ENCODE data around the gene VTN. TPM values are rescaled to one million over a fixed set of nuclear protein-coding genes. Genes with fewer than 3 reads are reported as not detected.

The VTN gene
- total RNA-seq, 2 experiments from 2014 or later = 0.21 TPM; not detected in 1

- Mint-ChIP-seq H3K9me3 (ENCODE audit: low read depth) (no peaks in the 10 kb centered on the region), H3K27me3 (no peaks in the 10 kb centered on the region), H3K4me3 (no peak overlapping the region), H3K27ac (no peak overlapping the region), H3K4me1 (no peaks in the 10 kb centered on the region), H3K36me3 (ENCODE audit: low read depth) (peaks cover 19% of the 10 kb centered on the region)
- DNase-seq (no peak), ATAC-seq (no peak)
- ChIA-PET CTCF (interaction anchor here (0.6 to 0.7 kb wide), 3 partner anchors 88 to 526 kb away, joined by 3 to 4 read pairs (median 3); no protein-coding TSS in a partner anchor), POLR2A (no interaction called here)
- intact Hi-C loops (cut with DNase I, micrococcal nuclease) = no loop called here
Observed at GRCh38 chr17:28395426-28395825, 25.3 kb upstream of the VTN start.

DNA sequence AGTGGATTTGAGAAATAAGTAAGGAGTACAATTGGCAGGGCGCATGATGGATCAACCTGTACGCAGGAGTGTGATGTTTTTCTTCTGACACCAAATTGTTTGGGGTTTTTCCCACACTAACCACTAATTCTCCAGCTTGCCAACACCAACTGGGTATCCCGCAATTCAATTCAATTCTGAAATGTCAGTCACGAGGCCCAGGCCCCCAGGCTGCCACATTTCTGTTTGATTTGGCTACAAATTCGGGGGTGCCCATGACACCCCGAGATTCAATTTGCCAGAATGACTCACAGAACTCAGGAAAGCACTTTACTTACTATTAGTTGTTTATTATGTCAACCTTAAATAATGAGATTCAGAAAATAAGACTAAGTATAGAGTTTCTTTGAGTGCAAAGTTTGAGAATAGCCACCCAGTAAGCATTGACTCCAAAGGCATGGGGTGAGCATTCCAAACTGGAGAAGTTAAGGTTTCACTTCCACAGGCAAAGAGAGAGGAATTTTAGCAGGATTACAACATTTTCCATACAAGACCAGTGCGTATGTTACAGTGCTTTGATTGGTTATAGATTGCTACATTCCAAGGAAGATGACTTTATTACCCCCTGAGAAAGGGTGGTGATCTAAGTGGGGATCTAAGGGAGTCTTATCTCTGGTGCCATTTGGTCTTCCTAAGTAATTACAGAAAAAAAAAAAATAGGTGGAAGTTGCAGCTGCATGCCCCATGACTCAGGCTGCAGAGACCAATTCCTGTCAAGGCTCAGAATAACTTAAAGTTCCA, 24.4 kb upstream of the VTN start:
- H3K4me3 Mint-ChIP-seq = no peak overlapping the region
- ATAC-seq = no peak
- H3K27ac Mint-ChIP-seq = no peak overlapping the region
- no peak for DNase-seq
- no peaks in the 10 kb centered on the region for H3K27me3 Mint-ChIP-seq
- ChIA-PET CTCF (interaction anchor here (0.6 to 0.7 kb wide), 3 partner anchors 89 to 525 kb away, joined by 3 to 4 read pairs (median 3); no protein-coding TSS in a partner anchor), POLR2A (no interaction called here)
- intact Hi-C loops (cut with DNase I, micrococcal nuclease) = no loop called here
- H3K9me3 Mint-ChIP-seq (ENCODE audit: low read depth) = no peaks in the 10 kb centered on the region
- H3K4me1 Mint-ChIP-seq = no peaks in the 10 kb centered on the region
- peaks cover 24% of the 10 kb centered on the region for H3K36me3 Mint-ChIP-seq (ENCODE audit: low read depth)

- POLR2A ChIA-PET = no interaction called here
- ATAC-seq (no peak), DNase-seq (no peak)
- intact Hi-C loops (cut with DNase I, micrococcal nuclease) = no loop called here
- Mint-ChIP-seq H3K9me3 (ENCODE audit: low read depth) (no peaks in the 10 kb centered on the region), H3K27ac (no peak overlapping the region), H3K4me1 (no peaks in the 10 kb centered on the region), H3K4me3 (no peak overlapping the region), H3K27me3 (no peaks in the 10 kb centered on the region), H3K36me3 (ENCODE audit: low read depth) (peaks cover 38% of the 10 kb centered on the region)
- CTCF ChIA-PET = interaction anchor here (0.6 to 1.0 kb wide), 2 partner anchors 14 to 141 kb away, joined by 3 read pairs; partner anchors contain the start of gene SLC46A1
Observed at GRCh38 chr17:28392491-28392890, 22.4 kb upstream of the VTN start.

DNA sequence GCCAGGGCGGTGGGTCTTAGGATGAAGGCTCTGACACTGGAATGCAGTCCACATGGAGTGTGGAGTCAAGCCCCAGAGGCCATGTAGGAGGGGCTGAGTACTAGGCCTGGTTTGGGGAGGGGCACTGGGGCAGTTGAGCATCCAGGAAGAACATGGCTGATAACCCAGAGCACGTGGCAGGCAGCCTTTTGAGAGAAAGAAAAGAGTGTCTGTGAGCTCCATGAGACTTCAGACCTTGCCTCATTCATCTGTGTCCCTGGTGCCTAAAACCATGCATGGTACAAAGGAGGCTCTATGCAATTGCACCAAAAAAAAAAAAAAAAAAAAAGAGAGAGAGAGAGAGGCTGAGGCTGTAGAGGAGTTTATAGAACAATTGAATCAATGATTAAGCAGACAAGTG, 21.3 kb upstream of the VTN start:
- intact Hi-C loops (cut with DNase I, micrococcal nuclease) = no loop called here
- ChIA-PET CTCF (interaction anchor here (0.6 to 1.1 kb wide), 6 partner anchors 15 to 999 kb away, joined by 3 to 8 read pairs (median 3); partner anchors contain the start of gene SLC46A1), POLR2A (interaction anchor here (1.0 kb wide), 1 partner anchor 14 kb away, joined by 7 read pairs; no protein-coding TSS in a partner anchor)
- Mint-ChIP-seq H3K27ac (no peak overlapping the region), H3K27me3 (no peaks in the 10 kb centered on the region), H3K4me3 (no peak overlapping the region), H3K4me1 (no peaks in the 10 kb centered on the region), H3K36me3 (ENCODE audit: low read depth) (peaks cover 38% of the 10 kb centered on the region), H3K9me3 (ENCODE audit: low read depth) (no peaks in the 10 kb centered on the region)
- DNase-seq (no peak), ATAC-seq (no peak)

GRCh38 chr17:28390984-28391383, 20.9 kb upstream of the VTN start:
- ATAC-seq (no peak), DNase-seq (no peak)
- Mint-ChIP-seq H3K27me3 (no peaks in the 10 kb centered on the region), H3K9me3 (ENCODE audit: low read depth) (no peaks in the 10 kb centered on the region), H3K36me3 (ENCODE audit: low read depth) (peaks cover 38% of the 10 kb centered on the region), H3K4me3 (no peak overlapping the region), H3K27ac (no peak overlapping the region), H3K4me1 (no peaks in the 10 kb centered on the region)
- ChIA-PET POLR2A (interaction anchor here (1.0 kb wide), 1 partner anchor 14 kb away, joined by 7 read pairs; no protein-coding TSS in a partner anchor), CTCF (interaction anchor here (0.6 to 1.1 kb wide), 4 partner anchors 44 to 998 kb away, joined by 3 to 8 read pairs (median 3); no protein-coding TSS in a partner anchor)
- intact Hi-C loops (cut with DNase I, micrococcal nuclease) = no loop called here

GRCh38 chr17:28390563-28390962, 20.5 kb upstream of the VTN start:
- POLR2A ChIA-PET = interaction anchor here (1.0 kb wide), 1 partner anchor 15 kb away, joined by 7 read pairs; no protein-coding TSS in a partner anchor
- intact Hi-C loops (cut with DNase I, micrococcal nuclease) = no loop called here
- H3K36me3 Mint-ChIP-seq (ENCODE audit: low read depth) = peaks cover 38% of the 10 kb centered on the region
- ATAC-seq (no peak), DNase-seq (no peak)
- H3K27ac Mint-ChIP-seq = no peak overlapping the region
- H3K4me3 Mint-ChIP-seq = no peak overlapping the region
- CTCF ChIA-PET = no interaction called here
- H3K27me3 Mint-ChIP-seq = no peaks in the 10 kb centered on the region
- H3K4me1 Mint-ChIP-seq = peaks cover under 1% of the 10 kb centered on the region
- H3K9me3 Mint-ChIP-seq (ENCODE audit: low read depth) = no peaks in the 10 kb centered on the region

- ChIA-PET POLR2A (interaction anchor here (1.0 kb wide), 1 partner anchor 15 kb away, joined by 7 read pairs; no protein-coding TSS in a partner anchor), CTCF (no interaction called here)
- DNase-seq (no peak), ATAC-seq (no peak)
- Mint-ChIP-seq H3K27me3 (no peaks in the 10 kb centered on the region), H3K27ac (no peak overlapping the region), H3K4me1 (peaks cover 4% of the 10 kb centered on the region), H3K9me3 (ENCODE audit: low read depth) (no peaks in the 10 kb centered on the region), H3K36me3 (ENCODE audit: low read depth) (peaks cover 42% of the 10 kb centered on the region), H3K4me3 (no peak overlapping the region)
- intact Hi-C loops (cut with DNase I, micrococcal nuclease) = no loop called here
Observed at GRCh38 chr17:28390141-28390540, 20.0 kb upstream of the VTN start.

DNA sequence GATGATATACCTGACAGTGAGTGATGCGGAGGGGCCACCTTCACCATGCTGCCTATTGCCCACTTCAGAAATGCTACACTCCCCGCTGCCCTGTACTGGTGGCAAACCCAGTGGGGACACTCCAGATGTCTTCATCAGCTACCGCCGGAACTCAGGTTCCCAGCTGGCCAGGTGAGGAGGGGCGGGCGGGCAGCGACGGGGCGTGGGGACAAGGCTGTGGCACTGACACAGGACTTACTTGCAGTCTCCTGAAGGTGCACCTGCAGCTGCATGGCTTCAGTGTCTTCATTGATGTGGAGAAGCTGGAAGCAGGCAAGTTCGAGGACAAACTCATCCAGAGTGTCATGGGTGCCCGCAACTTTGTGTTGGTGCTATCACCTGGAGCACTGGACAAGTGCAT, 18.0 kb upstream of the VTN start:
- CTCF ChIA-PET = no interaction called here
- H3K27ac Mint-ChIP-seq = no peak overlapping the region
- POLR2A ChIA-PET = no interaction called here

DNA sequence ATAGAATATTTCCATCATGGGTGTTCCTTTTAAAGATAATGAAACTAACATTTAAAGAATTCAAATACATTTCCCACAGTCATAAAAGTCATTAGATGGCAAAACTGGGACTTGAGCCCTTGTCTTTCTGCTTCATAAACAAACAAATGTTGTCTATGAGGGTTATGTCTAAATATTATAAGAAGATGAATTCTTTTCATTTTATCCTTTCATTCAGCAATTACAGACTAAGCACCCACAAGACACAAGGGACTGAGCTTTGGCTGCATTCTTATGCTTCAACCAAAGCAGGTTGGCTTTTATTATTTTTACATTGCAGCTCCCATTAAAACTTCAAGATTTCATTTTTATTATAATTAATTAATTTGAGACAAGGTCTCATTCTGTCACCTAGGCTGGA, 16.3 kb upstream of the VTN start:
- POLR2A ChIA-PET = no interaction called here
- H3K27ac Mint-ChIP-seq = no peak overlapping the region
- H3K9me3 Mint-ChIP-seq (ENCODE audit: low read depth) = no peaks in the 10 kb centered on the region
- no peak overlapping the region for H3K4me3 Mint-ChIP-seq
- DNase-seq (no peak), ATAC-seq (no peak)
- peaks cover 15% of the 10 kb centered on the region for H3K4me1 Mint-ChIP-seq
- peaks cover 37% of the 10 kb centered on the region for H3K36me3 Mint-ChIP-seq (ENCODE audit: low read depth)
- intact Hi-C loops (cut with DNase I, micrococcal nuclease) = loop anchor here in 1 of 2 experiments (5.0 kb wide), 1 partner anchor 49 kb away; the partner anchor contains the start of genes IFT20 and TNFAIP1
- CTCF ChIA-PET = interaction anchor here (1.0 kb wide), 1 partner anchor 15 kb away, joined by 3 read pairs; the partner anchor contains the start of gene SARM1
- H3K27me3 Mint-ChIP-seq = peaks cover 9% of the 10 kb centered on the region

More for the DNA sequence above, 18.0 kb upstream of the VTN start:
- DNase-seq = no peak
- intact Hi-C loops (cut with DNase I, micrococcal nuclease) = loop anchor here in 1 of 2 experiments (5.0 kb wide), 1 partner anchor 51 kb away; the partner anchor contains the start of genes IFT20 and TNFAIP1
- no peaks in the 10 kb centered on the region for H3K9me3 Mint-ChIP-seq (ENCODE audit: low read depth)
- no peak overlapping the region for H3K4me3 Mint-ChIP-seq
- H3K36me3 Mint-ChIP-seq (ENCODE audit: low read depth) = peaks cover 36% of the 10 kb centered on the region
- H3K27me3 Mint-ChIP-seq = peaks cover 4% of the 10 kb centered on the region
- no peak for ATAC-seq
- peaks cover 13% of the 10 kb centered on the region for H3K4me1 Mint-ChIP-seq

GRCh38 chr17:28385406-28385805, 15.3 kb upstream of the VTN start:
- Mint-ChIP-seq H3K27ac (peak overlapping the region; percentile 47), H3K36me3 (ENCODE audit: low read depth) (peaks cover 32% of the 10 kb centered on the region), H3K27me3 (peaks cover 11% of the 10 kb centered on the region), H3K4me3 (peak overlapping the region; percentile 86), H3K4me1 (peaks cover 17% of the 10 kb centered on the region), H3K9me3 (ENCODE audit: low read depth) (no peaks in the 10 kb centered on the region)
- ChIA-PET CTCF (interaction anchor here (0.6 to 1.8 kb wide), 5 partner anchors 12 to 166 kb away, joined by 3 to 5 read pairs (median 4); partner anchors contain the start of gene POLDIP2), POLR2A (no interaction called here)
- peak; percentile 49 for DNase-seq
- intact Hi-C loops (cut with DNase I, micrococcal nuclease) = loop anchor here (2.0 to 5.0 kb wide), 2 partner anchors 31 to 48 kb away; partner anchors contain the start of genes IFT20 (in 1 of the 2) and TNFAIP1 (in 1 of the 2)
- ATAC-seq = peak; percentile 23

- intact Hi-C loops (cut with DNase I, micrococcal nuclease) = loop anchor here (2.0 to 5.0 kb wide), 2 partner anchors 32 to 48 kb away; partner anchors contain the start of genes IFT20 (in 1 of the 2) and TNFAIP1 (in 1 of the 2)
- Mint-ChIP-seq H3K4me1 (peaks cover 17% of the 10 kb centered on the region), H3K27ac (peak overlapping the region; percentile 73), H3K27me3 (peaks cover 11% of the 10 kb centered on the region), H3K4me3 (peak overlapping the region; percentile 86), H3K36me3 (ENCODE audit: low read depth) (peaks cover 31% of the 10 kb centered on the region), H3K9me3 (ENCODE audit: low read depth) (no peaks in the 10 kb centered on the region)
- ChIA-PET CTCF (interaction anchor here (1.2 to 1.8 kb wide), 4 partner anchors 12 to 166 kb away, joined by 3 to 5 read pairs (median 4); partner anchors contain the start of gene POLDIP2), POLR2A (no interaction called here)
- ATAC-seq (peak; percentile 17), DNase-seq (peak; percentile 26)
Observed at GRCh38 chr17:28385037-28385400, 14.9 kb upstream of the VTN start.

All from activated CD4-positive, alpha-beta T cell treated with anti-CD3 and anti-CD28 coated beads for 36 hours (primary cell).